Stimulated activated naive CD4-positive, alpha-beta T cell (primary cell): ENCODE measurements around the gene SEC14L2.

Experiments
- DNase-seq, 6 experiments: peaks; one replicate each; lab custom pipeline; 2025; lab: John Stamatoyannopoulos, UW

Gene SEC14L2

GRCh38 chr22:30396871-30397655 lies at the start of gene SEC14L2:
Gene SEC14L2, plus strand, starts transcription at chr22:30397018. Its CDS starts 99 bp downstream, at chr22:30397117.
- peak in 5 of 6 experiments; percentile 38 to 63 (median 55) for DNase-seq

- DNase-seq = no peak
Measured at GRCh38 chr22:30347255-30347892, 49.4 kb upstream of the SEC14L2 start.

- DNase-seq = no peak
Measured at GRCh38 chr22:30348404-30348803, 48.4 kb upstream of the SEC14L2 start.

- no peak for DNase-seq
Measured at GRCh38 chr22:30348809-30349208, 48.0 kb upstream of the SEC14L2 start.

GRCh38 chr22:30351226-30351625 lies 45.6 kb upstream of the SEC14L2 start:
- no peak for DNase-seq

- DNase-seq = no peak
Measured at GRCh38 chr22:30354644-30355043, 42.2 kb upstream of the SEC14L2 start.

- peak; percentile 74 to 88 (median 82) for DNase-seq
Measured at GRCh38 chr22:30356449-30357235, 40.2 kb upstream of the SEC14L2 start, which contains the start of the genes CCDC157 and SF3A1. Gene CCDC157, plus strand, starts transcription at chr22:30357007. Its CDS starts 8,994 bp downstream, at chr22:30366001. Gene SF3A1, minus strand, starts transcription at chr22:30356894. Its CDS starts 102 bp downstream, at chr22:30356792.

- DNase-seq = peak in 5 of 6 experiments; percentile 42 to 66 (median 52)
Measured at GRCh38 chr22:30357236-30357570, 39.6 kb upstream of the SEC14L2 start.

GRCh38 chr22:30357650-30358215 lies 39.1 kb upstream of the SEC14L2 start:
- DNase-seq = no peak

GRCh38 chr22:30358541-30358940 lies 38.3 kb upstream of the SEC14L2 start:
- DNase-seq = no peak

GRCh38 chr22:30361916-30362650 lies 34.7 kb upstream of the SEC14L2 start:
- no peak for DNase-seq

GRCh38 chr22:30362651-30363281 lies 34.1 kb upstream of the SEC14L2 start:
- no peak for DNase-seq

GRCh38 chr22:30365891-30366290 lies 30.9 kb upstream of the SEC14L2 start:
- DNase-seq = no peak

GRCh38 chr22:30368420-30368819 lies 28.4 kb upstream of the SEC14L2 start:
- DNase-seq = no peak

GRCh38 chr22:30370641-30371230 lies 26.1 kb upstream of the SEC14L2 start:
- no peak for DNase-seq

- DNase-seq = no peak
Measured at GRCh38 chr22:30371321-30371720, 25.5 kb upstream of the SEC14L2 start.

GRCh38 chr22:30371981-30372380 lies 24.8 kb upstream of the SEC14L2 start:
- DNase-seq = no peak

- no peak for DNase-seq
Measured at GRCh38 chr22:30372915-30373314, 23.9 kb upstream of the SEC14L2 start.

GRCh38 chr22:30373331-30374325 lies 23.2 kb upstream of the SEC14L2 start:
- no peak for DNase-seq
